ENCODE results near the gene MGLL. TPM values are rescaled to one million over a fixed set of nuclear protein-coding genes. Genes with fewer than 3 reads are reported as not detected.

MGLL gene
- total RNA-seq, 1 donor from 2014 or later = 2.5 TPM

GRCh38 chr3:127754411-127755304 is 67.7 kb downstream of the MGLL start:
- Mint-ChIP-seq H3K27me3 (ENCODE audit: low read depth) (no peaks in the 10 kb centered on the region), H3K4me1 (no peaks in the 10 kb centered on the region), H3K4me3 (no peak overlapping the region), H3K9me3 (no peaks in the 10 kb centered on the region), H3K36me3 (no peaks in the 10 kb centered on the region), H3K27ac (no peak overlapping the region)
- no peak for TF ChIP-seq CTCF (IDR thresholded peaks at IDR 0.05; ENCODE audit: unreplicated experiment)
- no peak for DNase-seq (ENCODE audit: low spot score in 2 of 2, unreplicated experiment in 2 of 2)

GRCh38 chr3:127753898-127754410 is 68.4 kb downstream of the MGLL start:
- no peak for TF ChIP-seq CTCF (IDR thresholded peaks at IDR 0.05; ENCODE audit: unreplicated experiment)
- Mint-ChIP-seq H3K9me3 (no peaks in the 10 kb centered on the region), H3K4me1 (peaks cover under 1% of the 10 kb centered on the region), H3K4me3 (no peak overlapping the region), H3K27ac (no peak overlapping the region), H3K27me3 (ENCODE audit: low read depth) (no peaks in the 10 kb centered on the region), H3K36me3 (no peaks in the 10 kb centered on the region)
- DNase-seq (ENCODE audit: low spot score in 2 of 2, unreplicated experiment in 2 of 2) = no peak

GRCh38 chr3:127753338-127753737 is 69.0 kb downstream of the MGLL start:
- TF ChIP-seq CTCF (IDR thresholded peaks at IDR 0.05; ENCODE audit: unreplicated experiment) = no peak
- DNase-seq (ENCODE audit: low spot score in 2 of 2, unreplicated experiment in 2 of 2) = no peak
- Mint-ChIP-seq H3K27me3 (ENCODE audit: low read depth) (no peaks in the 10 kb centered on the region), H3K27ac (no peak overlapping the region), H3K36me3 (no peaks in the 10 kb centered on the region), H3K4me1 (peaks cover 2% of the 10 kb centered on the region), H3K4me3 (no peak overlapping the region), H3K9me3 (no peaks in the 10 kb centered on the region)

- peaks cover 8% of the 10 kb centered on the region for H3K4me1 Mint-ChIP-seq
- no peaks in the 10 kb centered on the region for H3K36me3 Mint-ChIP-seq
- no peaks in the 10 kb centered on the region for H3K27me3 Mint-ChIP-seq (ENCODE audit: low read depth)
- no peaks in the 10 kb centered on the region for H3K9me3 Mint-ChIP-seq
- TF ChIP-seq CTCF (IDR thresholded peaks at IDR 0.05; ENCODE audit: unreplicated experiment) = no peak
- no peak for DNase-seq (ENCODE audit: low spot score in 2 of 2, unreplicated experiment in 2 of 2)
- no peak overlapping the region for H3K27ac Mint-ChIP-seq
- H3K4me3 Mint-ChIP-seq = no peak overlapping the region
These were observed 70.5 kb downstream of the MGLL start for GRCh38 chr3:127751782-127752181.

GRCh38 chr3:127751163-127751621 is 71.1 kb downstream of the MGLL start:
- no peak overlapping the region for H3K27ac Mint-ChIP-seq
- DNase-seq (ENCODE audit: low spot score in 2 of 2, unreplicated experiment in 2 of 2) = no peak
- no peak for TF ChIP-seq CTCF (IDR thresholded peaks at IDR 0.05; ENCODE audit: unreplicated experiment)
- H3K27me3 Mint-ChIP-seq (ENCODE audit: low read depth) = no peaks in the 10 kb centered on the region
- H3K4me1 Mint-ChIP-seq = peaks cover 14% of the 10 kb centered on the region
- no peaks in the 10 kb centered on the region for H3K36me3 Mint-ChIP-seq
- no peaks in the 10 kb centered on the region for H3K9me3 Mint-ChIP-seq
- H3K4me3 Mint-ChIP-seq = no peak overlapping the region

Data from mesothelial cell of epicardium (in vitro differentiated cells).